ENCODE measurements around the gene ARFRP1.
"Not testable (repeated sequence)": the region's sequence is repeated elsewhere in the genome, so short reads cannot be mapped to it uniquely, and the experiment has no call there.

ARFRP1 gene

GRCh38 chr20:63732118-63733095 is 24.6 kb upstream of the ARFRP1 start:
- DNase-seq (ENCODE audit: low read depth), result no peak

DNA sequence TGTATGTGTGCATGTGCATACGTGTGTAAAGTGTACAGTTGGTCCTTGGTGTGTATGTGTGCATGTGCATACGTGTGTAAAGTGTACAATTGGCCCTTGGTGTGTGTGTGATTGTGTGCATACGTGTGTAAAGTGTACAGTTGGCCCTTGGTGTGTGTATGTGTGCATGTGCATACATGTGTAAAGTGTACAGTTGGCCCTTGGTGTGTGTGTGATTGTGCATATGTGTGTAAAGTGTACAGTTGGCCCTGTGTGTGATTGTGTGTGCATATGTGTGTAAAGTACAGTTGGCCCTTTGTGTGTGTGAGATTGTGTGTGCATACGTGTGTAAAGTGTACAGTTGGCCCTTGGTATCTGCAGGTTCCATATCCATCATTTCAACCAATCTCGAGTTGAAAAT is 23.6 kb upstream of the ARFRP1 start:
- no peak for DNase-seq (ENCODE audit: low read depth)

DNA sequence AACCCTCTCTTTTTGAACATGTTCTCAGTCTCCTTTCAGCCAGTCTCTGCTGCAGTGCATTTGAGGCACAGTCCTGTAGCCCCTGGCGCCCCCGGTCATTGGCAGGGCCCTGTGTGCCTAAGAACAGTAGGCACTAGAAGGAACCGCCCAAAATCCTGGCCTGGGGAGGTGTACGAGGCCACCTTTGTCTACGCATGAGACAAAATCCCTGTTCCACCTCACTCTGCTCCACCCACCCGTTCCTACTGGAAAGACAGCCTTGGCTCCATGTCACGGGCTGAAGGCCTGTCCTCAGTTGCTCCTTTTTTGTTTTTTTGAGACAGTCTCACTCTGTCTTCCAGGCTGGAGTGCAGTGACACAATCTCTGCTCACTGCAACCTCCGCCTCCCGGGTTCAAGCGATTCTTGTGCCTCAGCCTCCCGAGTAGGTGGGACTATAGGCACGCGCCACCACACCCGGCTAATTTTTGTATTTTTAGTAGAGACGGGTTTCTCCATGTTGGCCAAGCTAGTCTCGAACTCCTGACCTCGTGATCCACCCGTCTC is 22.5 kb upstream of the ARFRP1 start:
- DNase-seq (ENCODE audit: low read depth), result not testable (repeated sequence)

GRCh38 chr20:63722967-63723622 is 15.3 kb upstream of the ARFRP1 start:
- DNase-seq (ENCODE audit: low read depth), result not testable (repeated sequence)

GRCh38 chr20:63718996-63719395 is 11.2 kb upstream of the ARFRP1 start:
- DNase-seq (ENCODE audit: low read depth), result no peak

- no peak for DNase-seq (ENCODE audit: low read depth)
Observed at GRCh38 chr20:63714858-63715257, 7.1 kb upstream of the ARFRP1 start.

DNA sequence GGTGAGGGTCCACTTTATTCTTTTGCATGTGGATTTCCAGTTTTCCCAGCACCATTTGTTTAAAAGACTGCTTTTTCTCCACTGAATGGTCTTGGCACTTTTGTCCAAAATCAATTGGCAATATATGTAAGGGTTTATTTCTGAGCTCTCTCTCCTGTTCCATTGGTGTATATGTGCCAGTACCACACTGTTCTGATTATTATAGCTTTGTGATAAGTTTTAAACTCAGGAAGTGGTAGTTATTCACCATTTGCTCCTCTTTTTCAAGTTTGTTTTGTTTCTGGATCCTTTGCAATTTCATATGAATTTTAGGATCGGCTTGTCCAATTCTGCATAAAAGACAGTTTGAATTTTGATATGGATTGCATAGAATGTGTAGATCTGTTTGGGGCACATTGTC is 4.4 kb upstream of the ARFRP1 start:
- no peak for DNase-seq (ENCODE audit: low read depth)

GRCh38 chr20:63711085-63711645 is 3.4 kb upstream of the ARFRP1 start:
- DNase-seq (ENCODE audit: low read depth), result no peak

DNA sequence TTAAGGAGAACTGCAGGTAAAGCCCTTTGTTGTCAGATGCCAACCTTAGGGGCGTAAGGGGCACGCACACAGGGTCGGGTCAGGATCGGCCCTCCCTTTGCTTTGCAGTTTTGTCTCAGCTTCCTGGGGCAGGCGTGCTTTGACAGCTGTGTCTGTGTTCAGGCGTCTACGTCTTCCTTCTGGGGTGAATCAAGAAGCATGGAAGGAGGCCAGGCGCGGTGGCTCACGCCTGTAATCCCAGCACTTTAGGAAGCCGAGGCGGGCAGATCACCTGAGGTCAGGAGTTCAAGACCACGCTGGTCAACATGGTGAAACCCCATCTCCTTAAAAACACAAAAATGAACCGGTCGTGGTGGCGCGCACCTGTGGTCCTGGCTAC is 1.4 kb upstream of the ARFRP1 start:
- no peak for DNase-seq (ENCODE audit: low read depth)

DNA sequence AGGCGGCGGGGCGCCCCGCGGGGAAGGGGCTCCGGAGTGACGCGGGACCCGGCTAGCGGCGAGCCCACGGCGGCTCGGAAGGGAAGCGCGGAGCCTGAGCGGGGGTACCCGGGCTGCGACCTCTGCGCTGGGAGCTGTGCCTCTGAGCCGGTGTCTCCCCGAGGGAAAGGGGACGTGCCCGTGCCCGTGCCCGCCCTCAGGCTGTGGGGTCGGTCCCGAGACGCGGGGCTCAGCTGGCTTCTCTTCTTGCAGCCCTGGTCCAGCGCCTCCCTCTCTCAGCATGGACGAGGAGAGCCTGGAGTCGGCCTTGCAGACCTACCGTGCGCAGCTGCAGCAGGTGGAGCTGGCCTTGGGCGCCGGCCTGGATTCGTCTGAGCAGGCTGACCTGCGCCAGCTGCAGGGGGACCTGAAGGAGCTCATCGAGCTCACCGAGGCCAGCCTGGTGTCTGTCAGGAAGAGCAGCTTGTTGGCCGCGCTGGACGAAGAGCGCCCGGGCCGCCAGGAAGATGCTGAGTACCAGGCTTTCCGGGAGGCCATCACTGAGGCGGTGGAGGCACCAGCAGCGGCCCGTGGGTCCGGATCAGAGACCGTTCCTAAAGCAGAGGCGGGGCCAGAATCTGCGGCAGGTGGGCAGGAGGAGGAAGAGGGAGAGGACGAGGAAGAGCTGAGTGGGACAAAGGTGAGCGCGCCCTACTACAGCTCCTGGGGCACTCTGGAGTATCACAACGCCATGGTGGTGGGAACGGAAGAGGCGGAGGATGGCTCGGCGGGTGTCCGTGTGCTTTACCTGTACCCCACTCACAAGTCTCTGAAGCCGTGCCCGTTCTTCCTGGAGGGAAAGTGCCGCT is 749 bp upstream of the ARFRP1 start:
- DNase-seq (ENCODE audit: low read depth), result no peak

- no peak for DNase-seq (ENCODE audit: low read depth)
Observed at GRCh38 chr20:63706852-63707557, 771 bp downstream of the ARFRP1 start.

GRCh38 chr20:63706027-63706695 is 1.6 kb downstream of the ARFRP1 start:
- no peak for DNase-seq (ENCODE audit: low read depth)

GRCh38 chr20:63705232-63706026 is 2.3 kb downstream of the ARFRP1 start:
- no peak for DNase-seq (ENCODE audit: low read depth)

DNA sequence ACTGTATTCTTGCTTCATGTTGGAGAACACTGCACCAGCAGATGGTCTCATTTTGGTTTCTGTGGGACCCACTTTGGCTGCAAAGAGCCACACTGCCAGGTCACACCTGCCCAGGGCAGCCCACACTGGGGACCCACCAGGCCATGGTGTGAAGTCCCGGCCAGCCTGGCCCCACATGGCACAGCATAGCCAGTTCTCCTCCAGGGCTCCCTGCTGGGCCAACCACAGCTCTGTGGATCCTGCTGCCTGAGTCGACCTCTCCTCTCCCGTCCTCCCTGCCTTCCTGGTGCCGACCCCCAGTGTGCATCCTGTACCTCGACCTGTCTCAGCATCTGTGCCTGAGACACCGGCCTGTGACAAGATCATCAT is 3.0 kb downstream of the ARFRP1 start:
- DNase-seq (ENCODE audit: low read depth), result no peak

DNA sequence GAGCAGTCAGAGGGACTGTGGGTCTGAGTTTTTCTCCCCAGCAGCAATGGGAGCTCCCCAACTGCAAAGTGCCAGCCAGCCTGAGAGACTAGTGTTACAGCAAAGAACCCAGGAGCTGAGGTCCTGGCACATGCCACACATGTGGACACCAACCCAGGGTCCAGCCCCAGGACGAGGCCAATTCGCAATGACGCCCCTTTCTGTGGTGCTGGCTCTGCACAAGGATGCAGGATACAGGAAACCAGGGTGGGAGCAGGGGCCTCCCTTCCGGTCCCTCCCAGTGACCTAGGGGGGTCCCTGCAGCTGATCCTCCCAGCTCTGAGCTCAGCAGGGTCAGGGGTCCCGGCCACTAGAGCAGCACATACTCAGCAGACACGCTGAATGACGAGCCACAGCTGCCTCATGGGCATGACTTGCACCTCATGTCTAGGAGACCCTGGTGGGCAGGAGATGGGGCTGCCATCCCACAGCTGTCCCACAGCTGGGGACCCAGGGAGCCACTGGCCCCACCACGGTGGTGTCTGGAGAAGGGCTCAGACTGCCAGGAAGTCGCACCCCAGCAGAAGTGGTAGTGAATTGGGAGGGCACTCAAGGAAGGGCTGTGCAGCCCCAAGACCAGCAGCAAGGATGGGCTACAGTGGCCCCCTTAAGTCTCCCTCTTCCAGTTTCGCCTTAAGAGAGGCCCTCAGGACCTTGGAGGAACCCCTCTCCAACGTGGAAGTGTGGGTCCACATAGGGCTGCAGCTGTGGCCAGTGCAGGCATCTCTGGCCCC is 3.6 kb downstream of the ARFRP1 start:
- no peak for DNase-seq (ENCODE audit: low read depth)

- no peak for DNase-seq (ENCODE audit: low read depth)
Observed at GRCh38 chr20:63703471-63703975, 4.3 kb downstream of the ARFRP1 start.

DNA sequence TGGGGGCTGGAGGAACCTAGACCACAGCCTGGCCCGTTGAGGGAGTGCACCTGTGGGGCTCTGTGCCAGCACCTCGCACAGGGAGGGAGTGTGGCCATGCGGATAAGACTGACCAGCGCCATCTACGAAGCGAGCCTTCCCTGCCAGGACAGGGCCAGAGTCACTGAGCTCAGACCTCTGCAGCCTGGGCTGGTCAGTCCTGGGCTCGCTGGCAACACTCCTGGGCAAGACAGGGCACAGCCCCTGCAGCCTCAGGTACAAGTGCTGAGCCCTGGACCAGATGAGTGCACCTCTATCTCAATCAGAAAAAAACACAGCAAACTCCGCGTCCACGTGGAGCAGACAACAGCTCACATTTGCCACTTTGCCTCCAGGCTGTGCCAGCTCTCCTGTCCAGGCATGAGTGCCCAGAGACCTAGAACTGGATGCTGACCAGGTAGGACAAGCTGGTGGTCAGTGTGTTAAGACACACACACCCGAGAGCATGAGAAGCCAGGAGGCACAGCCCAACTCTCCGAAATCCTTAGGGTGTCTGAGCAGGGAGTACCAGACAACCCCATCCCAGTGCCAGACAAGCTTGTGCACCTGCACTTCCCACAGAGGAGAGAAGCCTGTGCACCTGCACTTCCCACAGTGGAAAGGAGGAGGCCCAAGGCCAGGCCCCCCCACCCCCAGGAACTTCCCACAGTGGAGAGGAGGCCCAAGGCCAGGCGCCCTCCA is 4.9 kb downstream of the ARFRP1 start:
- no peak for DNase-seq (ENCODE audit: low read depth)

DNA sequence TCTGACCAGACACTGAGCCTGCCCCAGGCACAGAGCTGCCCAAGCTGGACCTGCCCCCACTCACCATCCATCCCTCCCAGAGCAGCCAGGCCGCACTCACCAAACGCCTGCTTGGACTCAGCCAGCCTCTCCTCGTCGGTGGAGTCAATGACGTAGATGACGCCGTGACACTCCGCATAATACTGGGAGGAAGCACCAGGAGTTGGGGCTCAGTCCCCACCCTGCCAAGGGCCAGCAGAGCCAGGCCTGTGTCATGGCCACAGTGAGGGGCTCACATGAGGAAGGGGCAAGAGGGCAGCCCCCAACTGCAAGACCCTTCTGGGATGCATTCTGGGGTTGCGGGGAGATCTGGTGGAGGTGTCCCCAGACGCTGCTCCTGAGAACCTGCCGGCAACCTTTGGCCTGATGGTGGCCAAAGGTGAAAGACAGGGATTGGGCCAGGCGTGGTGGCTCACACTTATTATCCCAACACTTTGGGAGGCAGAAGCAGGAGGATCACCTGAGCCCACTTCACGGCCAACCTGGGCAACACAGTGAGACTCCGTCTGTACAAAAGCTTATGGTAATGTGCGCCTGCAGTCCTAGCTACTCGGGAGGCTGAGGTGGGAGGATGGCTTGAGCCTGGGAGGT is 5.6 kb downstream of the ARFRP1 start:
- DNase-seq (ENCODE audit: low read depth), result no peak

All from activated gamma-delta T cell treated with anti-CD3 and anti-CD28 coated beads, Interleukin-2, amount 50 U/mL, for 16 hours (primary cell).